ENCODE measurements around the gene ATG14. TPM values are rescaled to one million over a fixed set of nuclear protein-coding genes. Genes with fewer than 3 reads are reported as not detected.

ATG14 gene
- total RNA-seq, 1 donor: 11.6 TPM

- no peak for TF ChIP-seq CTCF (IDR thresholded peaks at IDR 0.05; ENCODE audit: insufficient read depth, low read length)
- DNase-seq (ENCODE audit: low read depth): no peak
- no peak overlapping the region for H3K4me3 ChIP-seq (ENCODE audit: low read depth, low read length)
Measured at GRCh38 chr14:55434805-55435174, 23.2 kb upstream of the ATG14 start.

GRCh38 chr14:55433880-55434804, 22.5 kb upstream of the ATG14 start:
- DNase-seq (ENCODE audit: low read depth): no peak
- no peak overlapping the region for H3K4me3 ChIP-seq (ENCODE audit: low read depth, low read length)
- no peak for TF ChIP-seq CTCF (IDR thresholded peaks at IDR 0.05; ENCODE audit: insufficient read depth, low read length)

GRCh38 chr14:55432628-55433027, 21.0 kb upstream of the ATG14 start:
- no peak overlapping the region for H3K4me3 ChIP-seq (ENCODE audit: low read depth, low read length)
- TF ChIP-seq CTCF (IDR thresholded peaks at IDR 0.05; ENCODE audit: insufficient read depth, low read length): no peak
- DNase-seq (ENCODE audit: low read depth): no peak

GRCh38 chr14:55430024-55430690, 18.5 kb upstream of the ATG14 start:
- TF ChIP-seq CTCF (IDR thresholded peaks at IDR 0.05; ENCODE audit: insufficient read depth, low read length): peak; percentile 55

GRCh38 chr14:55427439-55427838, 15.8 kb upstream of the ATG14 start:
- TF ChIP-seq CTCF (IDR thresholded peaks at IDR 0.05; ENCODE audit: insufficient read depth, low read length): no peak
- no peak overlapping the region for H3K4me3 ChIP-seq (ENCODE audit: low read depth, low read length)
- DNase-seq (ENCODE audit: low read depth): no peak

More at GRCh38 chr14:55430024-55430690, 18.5 kb upstream of the ATG14 start:
- DNase-seq (ENCODE audit: low read depth): peak; percentile 87
- H3K4me3 ChIP-seq (ENCODE audit: low read depth, low read length): no peak overlapping the region

GRCh38 chr14:55426891-55427290, 15.3 kb upstream of the ATG14 start:
- no peak overlapping the region for H3K4me3 ChIP-seq (ENCODE audit: low read depth, low read length)
- no peak for DNase-seq (ENCODE audit: low read depth)
- no peak for TF ChIP-seq CTCF (IDR thresholded peaks at IDR 0.05; ENCODE audit: insufficient read depth, low read length)

Measured in fibroblast of the aortic adventitia (primary cell).